Activated T-cell treated with anti-CD3 and anti-CD28 coated beads for 48 hours (primary cell): ENCODE measurements around the gene CLDN8.

Experiments
- DNase-seq: peaks from one replicate; pipeline ENCODE4 v3.0.0-alpha.2; 2020; ENCODE audit warnings: low read depth

The CLDN8 gene

GRCh38 chr21:30200000-30200399 is 15.9 kb downstream of the CLDN8 start:
- no peak for DNase-seq

GRCh38 chr21:30194701-30195299 is 21.1 kb downstream of the CLDN8 start:
- no peak for DNase-seq

GRCh38 chr21:30193201-30193600 is 22.7 kb downstream of the CLDN8 start:
- no peak for DNase-seq

- DNase-seq = no peak
Measured at GRCh38 chr21:30190554-30190953, 25.3 kb downstream of the CLDN8 start.

GRCh38 chr21:30189773-30190172 is 26.1 kb downstream of the CLDN8 start:
- no peak for DNase-seq

GRCh38 chr21:30186242-30186641 is 29.7 kb downstream of the CLDN8 start:
- DNase-seq = no peak

GRCh38 chr21:30168086-30168485 is 47.8 kb downstream of the CLDN8 start:
- no peak for DNase-seq

GRCh38 chr21:30166705-30167104 is 49.2 kb downstream of the CLDN8 start, which contains the start of gene CLDN17:
CLDN17 (minus strand) TSS chr21:30166805; CDS start chr21:30166617, 188 bp downstream.
- no peak for DNase-seq

- DNase-seq = no peak
Measured at GRCh38 chr21:30166171-30166570, 49.7 kb downstream of the CLDN8 start.

- no peak for DNase-seq
Measured at GRCh38 chr21:30164796-30165195, 51.1 kb downstream of the CLDN8 start.
